HUES64 (cell line): ENCODE results near the gene IGSF8.
A peak's percentile ranks its signal among the peaks of the same experiment; 100 is the strongest.
"Not testable (repeated sequence)": the region's sequence is repeated elsewhere in the genome, so short reads cannot be mapped to it uniquely, and the experiment has no call there.

Source experiments
- H3K27ac ChIP-seq: 2 replicates; pipeline ENCODE4 v1.7.0; 2013; ENCODE audit warnings: low read depth, low read length, inconsistent platforms
- H3K27me3 ChIP-seq: 2 replicates; pipeline ENCODE4 v1.6.1; 2013; ENCODE audit warnings: mild to moderate bottlenecking, low read length; ENCODE audit not compliant: insufficient read depth
- H3K36me3 ChIP-seq: 2 replicates; pipeline ENCODE4 v1.6.1; 2013; ENCODE audit warnings: mild to moderate bottlenecking, low read length; ENCODE audit not compliant: insufficient read depth
- H3K4me1 ChIP-seq: 2 replicates; pipeline ENCODE4 v1.6.1; 2013; ENCODE audit warnings: mild to moderate bottlenecking, low read length, moderate library complexity; ENCODE audit not compliant: insufficient read depth
- H3K4me3 ChIP-seq: 2 replicates; pipeline ENCODE4 v1.5.1; 2013; ENCODE audit warnings: mild to moderate bottlenecking, low read length, moderate library complexity
- H3K9ac ChIP-seq: 2 replicates; pipeline ENCODE4 v1.6.1; 2013; ENCODE audit warnings: mild to moderate bottlenecking, low read depth, low read length
- H3K9me3 ChIP-seq: 2 replicates; pipeline ENCODE4 v1.6.1; 2013; ENCODE audit warnings: low read depth, low read length; ENCODE audit not compliant: insufficient read depth
- WGBS: fragments of 150-250, 120-280 bp; methylation state at CpG from one replicate; pipeline ENCODE4 v1.1.7; 2013; ENCODE audit warnings: missing lambda C conversion rate; 5-methylcytosine and 5-hydroxymethylcytosine counted together

Gene IGSF8

GRCh38 chr1:160115545-160116282, 17.3 kb upstream of the IGSF8 start, which contains the start of gene ATP1A2:
Gene ATP1A2 (plus strand): TSS chr1:160115759. CDS start chr1:160115862, 103 bp downstream.
- no peaks in the 10 kb centered on the region for H3K9me3 ChIP-seq
- H3K4me3 ChIP-seq, result peak within 1 kb of the TSS; percentile 55
- peaks cover 39% of the 10 kb centered on the region for H3K4me1 ChIP-seq
- H3K27me3 ChIP-seq, result no peaks in the 10 kb centered on the region
- H3K9ac ChIP-seq, result 0 out of 2 replicates have a peak within 1 kb of the TSS, but pooled peaks have one; percentile 5
- no peak within 1 kb of the TSS for H3K27ac ChIP-seq
- peaks cover under 1% of the 10 kb centered on the region; the same call in 1 of the 2 replicates for H3K36me3 ChIP-seq
- 19% methylated on average over 16 of the region's 16 CpGs for WGBS

DNA sequence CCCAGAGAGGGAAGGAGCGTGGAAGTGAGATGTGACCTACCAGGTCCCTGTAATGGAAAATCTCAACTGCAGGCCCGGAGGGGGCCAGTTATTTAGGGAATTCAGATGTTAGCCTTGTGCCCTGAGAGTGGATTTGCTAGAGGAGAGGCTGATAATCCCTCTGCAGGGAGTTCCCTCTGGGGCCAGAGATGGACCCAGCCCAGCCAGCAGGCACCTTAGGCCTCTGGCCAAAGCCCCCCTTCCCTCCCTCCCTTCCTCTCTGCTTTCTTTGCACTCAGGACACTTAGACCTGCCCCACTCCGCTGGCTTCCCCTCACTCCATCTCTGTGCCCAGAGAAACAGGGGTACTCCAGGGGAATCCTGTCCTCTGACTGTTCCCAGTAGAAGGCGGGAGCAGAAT, 15.7 kb upstream of the IGSF8 start:
- 47% methylated on average over 4 of the region's 4 CpGs for WGBS
- Histone ChIP-seq H3K9ac (no peak overlapping the region), H3K4me3 (no peak overlapping the region), H3K36me3 (no peaks in the 10 kb centered on the region), H3K27ac (peak overlapping the region; percentile 7; the same call in 1 of the 2 replicates), H3K4me1 (peaks cover 46% of the 10 kb centered on the region), H3K9me3 (no peaks in the 10 kb centered on the region), H3K27me3 (no peaks in the 10 kb centered on the region)

DNA sequence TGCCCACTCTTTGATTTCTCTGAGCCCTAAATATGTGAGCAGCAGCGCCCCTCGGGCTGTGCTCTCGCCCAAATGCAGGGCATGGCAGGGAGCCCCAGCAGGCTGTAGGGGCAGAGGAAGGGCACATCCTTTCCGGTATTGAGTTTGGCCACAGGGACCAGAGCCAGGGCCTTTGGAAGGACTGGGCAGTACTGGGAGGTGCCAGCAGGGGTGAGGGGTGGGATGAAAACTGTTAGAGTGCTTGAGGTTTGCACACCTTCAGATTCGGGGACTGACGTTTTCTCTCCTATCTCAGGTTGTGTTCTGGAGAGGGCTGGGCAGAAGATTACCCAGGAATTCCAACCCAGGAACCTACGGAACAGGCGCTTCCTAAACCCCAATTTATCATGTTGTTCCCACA, 15.0 kb upstream of the IGSF8 start:
- no peaks in the 10 kb centered on the region for H3K27me3 ChIP-seq
- H3K4me3 ChIP-seq, result no peak overlapping the region
- H3K9ac ChIP-seq, result no peak overlapping the region
- no peaks in the 10 kb centered on the region for H3K9me3 ChIP-seq
- no peaks in the 10 kb centered on the region for H3K36me3 ChIP-seq
- H3K4me1 ChIP-seq, result peaks cover 50% of the 10 kb centered on the region
- WGBS, result 81% methylated on average over 8 of the region's 8 CpGs
- H3K27ac ChIP-seq, result no peak overlapping the region

GRCh38 chr1:160112357-160112756, 13.9 kb upstream of the IGSF8 start:
- Histone ChIP-seq H3K27me3 (no peaks in the 10 kb centered on the region), H3K27ac (no peak overlapping the region), H3K4me1 (peaks cover 40% of the 10 kb centered on the region), H3K9ac (no peak overlapping the region), H3K9me3 (no peaks in the 10 kb centered on the region), H3K36me3 (no peaks in the 10 kb centered on the region), H3K4me3 (no peak overlapping the region)
- 90% methylated on average over 11 of the region's 12 CpGs for WGBS

- H3K9me3 ChIP-seq, H3K4me3 ChIP-seq, H3K27me3 ChIP-seq, H3K9ac ChIP-seq, H3K27ac ChIP-seq, H3K36me3 ChIP-seq: not testable (repeated sequence)
- H3K4me1 ChIP-seq, result peaks cover 32% of the 10 kb centered on the region
- 96% methylated on average over 10 of the region's 10 CpGs for WGBS
These were observed 13.0 kb upstream of the IGSF8 start for GRCh38 chr1:160111462-160111861.

DNA sequence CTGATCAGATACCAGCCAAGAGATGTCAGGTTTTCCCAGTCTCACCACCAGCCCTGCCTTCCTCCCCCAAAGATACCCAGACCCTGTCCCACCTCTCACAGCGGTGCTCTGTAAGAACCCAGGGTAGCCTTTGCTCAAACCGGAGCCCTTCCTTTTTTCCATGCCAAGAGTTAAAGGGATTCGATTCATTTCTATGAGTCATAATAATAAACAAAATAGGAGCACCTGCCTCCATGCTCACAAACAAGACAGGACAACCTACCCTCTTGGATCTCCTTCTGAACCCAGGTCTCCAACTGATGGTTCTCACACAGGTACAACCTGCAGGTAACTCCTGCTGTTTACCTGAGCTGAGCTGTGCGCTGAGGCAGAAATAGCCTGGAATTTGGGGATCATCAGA, 11.3 kb upstream of the IGSF8 start:
- no peak overlapping the region for H3K4me3 ChIP-seq
- H3K4me1 ChIP-seq, result peaks cover 25% of the 10 kb centered on the region
- 65% methylated on average over 4 of the region's 4 CpGs for WGBS
- no peaks in the 10 kb centered on the region for H3K9me3 ChIP-seq
- no peaks in the 10 kb centered on the region for H3K36me3 ChIP-seq
- H3K27me3 ChIP-seq, result no peaks in the 10 kb centered on the region
- no peak overlapping the region for H3K9ac ChIP-seq
- no peak overlapping the region for H3K27ac ChIP-seq

DNA sequence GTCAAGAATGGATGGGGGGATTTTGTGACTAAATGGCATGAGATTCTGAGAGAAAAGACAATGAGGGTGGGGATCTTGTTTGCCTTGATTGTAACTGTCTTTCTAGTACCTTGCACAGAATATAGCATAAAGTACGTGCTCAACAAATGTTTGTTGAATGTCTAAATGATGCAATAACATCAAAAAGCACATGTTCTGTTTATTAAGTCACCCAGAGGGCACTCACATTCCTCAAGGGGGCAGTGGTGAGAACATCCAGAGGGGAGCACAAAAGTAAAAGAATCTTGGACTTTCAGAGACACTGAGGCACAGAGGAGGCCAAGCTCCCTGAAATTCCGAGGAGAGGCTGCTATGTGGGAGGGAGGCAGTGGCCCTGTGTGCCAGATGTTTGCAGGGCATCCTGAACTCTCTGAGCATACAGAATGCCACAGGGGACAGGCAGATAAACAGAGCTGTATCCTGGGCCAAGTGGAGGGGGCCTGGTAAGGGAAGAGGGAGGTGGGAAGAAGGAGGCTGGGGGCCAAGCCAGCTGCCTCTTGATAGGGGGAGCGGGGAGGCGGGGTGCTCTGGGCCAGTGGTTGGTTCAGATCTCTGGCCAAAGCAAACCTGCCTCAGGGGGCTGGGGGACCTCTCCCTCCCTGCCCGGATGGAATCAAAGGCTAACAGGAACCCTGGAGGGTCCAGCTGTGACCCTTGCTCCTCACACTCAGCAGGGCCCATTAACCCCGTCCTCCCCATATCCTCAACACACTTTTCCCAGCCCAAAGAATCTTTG, 10.7 kb upstream of the IGSF8 start:
- Histone ChIP-seq H3K27ac (peak overlapping the region; percentile 54; the same call in 1 of the 2 replicates), H3K36me3 (no peaks in the 10 kb centered on the region), H3K4me1 (peaks cover 25% of the 10 kb centered on the region), H3K27me3 (no peaks in the 10 kb centered on the region), H3K4me3 (no peak overlapping the region), H3K9ac (no peak overlapping the region), H3K9me3 (no peaks in the 10 kb centered on the region)
- WGBS, result 32% methylated on average over 6 of the region's 6 CpGs

DNA sequence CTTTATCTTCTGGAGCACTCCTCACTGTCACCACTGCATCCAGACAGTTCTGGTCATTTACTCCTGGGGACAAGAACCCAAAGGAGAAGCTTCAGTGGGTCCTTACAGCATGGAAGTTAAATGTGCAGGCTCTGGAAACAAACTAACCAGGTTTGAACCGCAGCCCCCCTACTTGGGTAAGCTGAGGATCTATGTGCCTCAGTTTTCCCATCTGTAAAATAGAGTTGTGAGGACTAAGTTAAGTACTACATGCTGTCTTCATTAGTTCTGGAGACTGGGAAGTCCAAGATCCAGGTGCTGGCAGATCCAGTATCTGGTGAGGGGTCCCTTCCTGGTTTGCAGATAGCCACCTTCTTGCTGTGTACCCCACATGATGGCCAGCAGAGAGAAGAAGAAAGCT, 9.1 kb upstream of the IGSF8 start:
- H3K9me3 ChIP-seq, result no peaks in the 10 kb centered on the region
- no peak overlapping the region for H3K4me3 ChIP-seq
- WGBS, result 94% methylated on average over 1 of the region's 1 CpG
- no peaks in the 10 kb centered on the region for H3K27me3 ChIP-seq
- H3K9ac ChIP-seq, result no peak overlapping the region
- no peak overlapping the region for H3K27ac ChIP-seq
- H3K4me1 ChIP-seq, result peaks cover 25% of the 10 kb centered on the region
- H3K36me3 ChIP-seq, result no peaks in the 10 kb centered on the region

- Histone ChIP-seq H3K9me3 (no peaks in the 10 kb centered on the region), H3K9ac (no peak overlapping the region), H3K4me3 (no peak overlapping the region), H3K36me3 (no peaks in the 10 kb centered on the region), H3K4me1 (peaks cover 28% of the 10 kb centered on the region), H3K27ac (no peak overlapping the region), H3K27me3 (no peaks in the 10 kb centered on the region; the same call in 1 of the 2 replicates)
- WGBS, result 97% methylated on average over 5 of the region's 5 CpGs
These were observed 6.7 kb upstream of the IGSF8 start for GRCh38 chr1:160105155-160105554.

- Histone ChIP-seq H3K4me1 (peaks cover 24% of the 10 kb centered on the region), H3K4me3 (no peak overlapping the region), H3K9ac (no peak overlapping the region), H3K36me3 (no peaks in the 10 kb centered on the region), H3K9me3 (no peaks in the 10 kb centered on the region), H3K27ac (no peak overlapping the region), H3K27me3 (peaks cover 7% of the 10 kb centered on the region; the same call in 1 of the 2 replicates)
- 76% methylated on average over 3 of the region's 3 CpGs for WGBS
These were observed 6.1 kb upstream of the IGSF8 start for GRCh38 chr1:160104486-160104885.

GRCh38 chr1:160103658-160104408, 5.4 kb upstream of the IGSF8 start:
- H3K36me3 ChIP-seq, result no peaks in the 10 kb centered on the region
- 64% methylated on average over 5 of the region's 6 CpGs for WGBS
- H3K27ac ChIP-seq, result no peak overlapping the region
- no peak overlapping the region for H3K9ac ChIP-seq
- peaks cover 26% of the 10 kb centered on the region for H3K4me1 ChIP-seq
- no peak overlapping the region for H3K4me3 ChIP-seq
- H3K9me3 ChIP-seq, result no peaks in the 10 kb centered on the region
- H3K27me3 ChIP-seq, result peaks cover 10% of the 10 kb centered on the region; the same call in 1 of the 2 replicates
